Ecto neural progenitor cell (in vitro differentiated cells): ENCODE measurements around the gene FRS2.

Source experiments
- DNase-seq: peaks from one replicate; pipeline ENCODE4 v3.0.0-alpha.2; 2018; ENCODE audit warnings: low spot score

FRS2 gene

GRCh38 chr12:69533844-69534243, 63.7 kb downstream of the FRS2 start:
- DNase-seq = no peak

- DNase-seq = peak; percentile 80
These were observed 64.2 kb downstream of the FRS2 start for GRCh38 chr12:69534389-69534822.

- DNase-seq = no peak
These were observed 70.8 kb downstream of the FRS2 start for GRCh38 chr12:69540987-69541386.

GRCh38 chr12:69544087-69544486, 73.9 kb downstream of the FRS2 start:
- DNase-seq = no peak

- no peak for DNase-seq
These were observed 74.9 kb downstream of the FRS2 start for GRCh38 chr12:69545081-69545480.

- DNase-seq = no peak
These were observed 76.7 kb downstream of the FRS2 start for GRCh38 chr12:69546693-69547438.

- no peak for DNase-seq
These were observed 78.5 kb downstream of the FRS2 start for GRCh38 chr12:69548687-69549086.

GRCh38 chr12:69550569-69551350, 80.6 kb downstream of the FRS2 start:
- no peak for DNase-seq

GRCh38 chr12:69553628-69554248, 83.5 kb downstream of the FRS2 start:
- no peak for DNase-seq

GRCh38 chr12:69555461-69555860, 85.3 kb downstream of the FRS2 start:
- DNase-seq = no peak

GRCh38 chr12:69556383-69556782, 86.2 kb downstream of the FRS2 start:
- DNase-seq = no peak

GRCh38 chr12:69563166-69563762, 93.1 kb downstream of the FRS2 start:
- DNase-seq = no peak

- DNase-seq = no peak
These were observed 96.4 kb downstream of the FRS2 start for GRCh38 chr12:69566603-69567002.

- no peak for DNase-seq
These were observed 99.0 kb downstream of the FRS2 start for GRCh38 chr12:69569236-69569635.

GRCh38 chr12:69570000-69570516, 99.9 kb downstream of the FRS2 start:
- DNase-seq = no peak

GRCh38 chr12:69570545-69571399, 100.6 kb downstream of the FRS2 start:
- DNase-seq = no peak

GRCh38 chr12:69575346-69575745, 105.2 kb downstream of the FRS2 start:
- DNase-seq = no peak

GRCh38 chr12:69578283-69578682, 108.1 kb downstream of the FRS2 start:
- no peak for DNase-seq

GRCh38 chr12:69579029-69579428, 108.8 kb downstream of the FRS2 start:
- DNase-seq = no peak

GRCh38 chr12:69580074-69580473, 109.9 kb downstream of the FRS2 start:
- DNase-seq = no peak

GRCh38 chr12:69583203-69583602, 113.0 kb downstream of the FRS2 start:
- DNase-seq = no peak
